ENCODE data around the gene TOE1. TPM values are rescaled to one million over a fixed set of nuclear protein-coding genes. Genes with fewer than 3 reads are reported as not detected.

TOE1 gene
- total RNA-seq, 4 donors from 2014 or later = 5.5 to 8.5 (median 8.5) TPM

DNA sequence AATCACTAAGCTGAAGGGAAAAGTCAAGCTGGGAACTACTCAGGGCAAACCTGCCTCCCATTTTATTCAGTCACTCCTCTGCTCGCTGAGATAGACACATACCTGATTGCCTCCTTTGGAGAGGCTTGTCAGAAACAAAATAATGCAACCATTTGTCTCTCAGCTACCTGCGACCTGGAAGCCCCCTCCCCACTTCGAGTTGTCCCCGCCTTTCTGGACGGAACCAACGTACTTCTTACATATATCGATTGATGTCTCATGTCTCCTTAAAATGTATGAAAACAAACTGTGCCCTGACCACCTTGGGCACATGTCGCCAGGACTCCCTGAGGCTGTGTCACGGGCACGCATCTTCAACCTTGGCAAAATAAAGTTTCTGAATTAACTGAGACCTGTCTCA lies 34.7 kb upstream of the TOE1 start:
- TF ChIP-seq, protein P1, sequence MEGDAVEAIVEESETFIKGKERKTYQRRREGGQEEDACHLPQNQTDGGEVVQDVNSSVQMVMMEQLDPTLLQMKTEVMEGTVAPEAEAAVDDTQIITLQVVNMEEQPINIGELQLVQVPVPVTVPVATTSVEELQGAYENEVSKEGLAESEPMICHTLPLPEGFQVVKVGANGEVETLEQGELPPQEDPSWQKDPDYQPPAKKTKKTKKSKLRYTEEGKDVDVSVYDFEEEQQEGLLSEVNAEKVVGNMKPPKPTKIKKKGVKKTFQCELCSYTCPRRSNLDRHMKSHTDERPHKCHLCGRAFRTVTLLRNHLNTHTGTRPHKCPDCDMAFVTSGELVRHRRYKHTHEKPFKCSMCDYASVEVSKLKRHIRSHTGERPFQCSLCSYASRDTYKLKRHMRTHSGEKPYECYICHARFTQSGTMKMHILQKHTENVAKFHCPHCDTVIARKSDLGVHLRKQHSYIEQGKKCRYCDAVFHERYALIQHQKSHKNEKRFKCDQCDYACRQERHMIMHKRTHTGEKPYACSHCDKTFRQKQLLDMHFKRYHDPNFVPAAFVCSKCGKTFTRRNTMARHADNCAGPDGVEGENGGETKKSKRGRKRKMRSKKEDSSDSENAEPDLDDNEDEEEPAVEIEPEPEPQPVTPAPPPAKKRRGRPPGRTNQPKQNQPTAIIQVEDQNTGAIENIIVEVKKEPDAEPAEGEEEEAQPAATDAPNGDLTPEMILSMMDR (IDR thresholded peaks at IDR 0.05) = no peak
- TF ChIP-seq POLR2AphosphoS5 (IDR thresholded peaks at IDR 0.05) (no peak), POLR2A (IDR thresholded peaks at IDR 0.05) (no peak), EP300 (IDR thresholded peaks at IDR 0.05) (no peak)
- peaks cover 15% of the 10 kb centered on the region for H3K4me1 ChIP-seq
- no peak overlapping the region for H3K4me3 ChIP-seq
- H3K9me3 ChIP-seq = no peaks in the 10 kb centered on the region
- WGBS = 87% methylated on average over 10 of the region's 10 CpGs
- no peak for DNase-seq (ENCODE audit: low spot score in 2 of 2)
- H3K27ac ChIP-seq = no peak overlapping the region
- H3K36me3 ChIP-seq = no peaks in the 10 kb centered on the region
- no peaks in the 10 kb centered on the region for H3K27me3 ChIP-seq

DNA sequence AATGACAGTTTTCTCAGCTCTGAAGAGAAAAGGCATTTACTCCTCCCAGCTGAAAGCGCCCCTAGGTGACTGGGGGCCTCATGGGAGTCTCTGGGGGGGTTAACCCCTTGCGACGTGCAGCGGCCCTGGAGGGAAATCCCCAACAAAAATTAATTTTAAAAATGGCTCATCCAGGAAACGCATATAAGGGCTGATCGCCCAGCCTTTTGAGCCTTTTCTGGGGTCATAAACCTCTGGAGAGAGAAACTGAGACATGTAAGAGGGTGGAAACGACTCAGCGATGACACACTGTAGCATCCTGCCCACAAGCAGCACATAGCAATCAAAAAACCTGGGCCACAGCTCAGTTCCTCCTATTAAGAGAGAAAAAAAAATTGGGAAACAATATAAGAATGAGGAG lies 33.7 kb upstream of the TOE1 start:
- Histone ChIP-seq H3K4me3 (no peak overlapping the region), H3K9me3 (no peaks in the 10 kb centered on the region), H3K36me3 (no peaks in the 10 kb centered on the region), H3K27me3 (no peaks in the 10 kb centered on the region), H3K27ac (no peak overlapping the region), H3K4me1 (peaks cover 15% of the 10 kb centered on the region)
- whole genome bisulfite sequencing = 43% methylated on average over 8 of the region's 8 CpGs
- TF ChIP-seq POLR2AphosphoS5 (IDR thresholded peaks at IDR 0.05) (no peak), EP300 (IDR thresholded peaks at IDR 0.05) (no peak), POLR2A (IDR thresholded peaks at IDR 0.05) (no peak)
- TF ChIP-seq, protein P1 (IDR thresholded peaks at IDR 0.05) = no peak
- no peak for DNase-seq (ENCODE audit: low spot score in 2 of 2)

DNA sequence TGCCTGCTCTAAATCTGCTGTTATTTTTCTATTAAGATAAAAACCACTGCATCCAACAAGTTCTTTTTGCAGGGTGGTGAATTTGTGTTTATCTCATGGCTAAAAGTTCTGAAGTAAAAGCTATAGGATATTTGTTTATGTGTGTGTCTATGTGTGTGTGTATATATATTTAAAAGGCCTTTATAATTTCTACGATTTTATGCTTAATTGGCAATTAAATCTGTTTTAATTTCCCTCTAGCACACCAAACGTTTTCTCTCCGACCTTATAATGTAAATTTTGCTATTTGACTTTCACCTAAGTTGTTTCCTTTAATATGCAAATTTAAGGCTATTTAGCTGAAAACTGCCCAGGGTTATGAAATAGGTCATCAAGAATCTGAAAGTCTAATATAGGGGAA lies 33.1 kb upstream of the TOE1 start:
- H3K9me3 ChIP-seq = no peaks in the 10 kb centered on the region
- H3K27me3 ChIP-seq = no peaks in the 10 kb centered on the region
- WGBS = 78% methylated on average over 3 of the region's 3 CpGs
- DNase-seq (ENCODE audit: low spot score in 2 of 2) = no peak
- H3K27ac ChIP-seq = no peak overlapping the region
- no peak overlapping the region for H3K4me3 ChIP-seq
- TF ChIP-seq, protein P1 (IDR thresholded peaks at IDR 0.05) = no peak
- no peak for TF ChIP-seq EP300 (IDR thresholded peaks at IDR 0.05)
- no peak for TF ChIP-seq POLR2A (IDR thresholded peaks at IDR 0.05)
- no peak for TF ChIP-seq POLR2AphosphoS5 (IDR thresholded peaks at IDR 0.05)
- no peaks in the 10 kb centered on the region for H3K36me3 ChIP-seq
- H3K4me1 ChIP-seq = peaks cover 15% of the 10 kb centered on the region

DNA sequence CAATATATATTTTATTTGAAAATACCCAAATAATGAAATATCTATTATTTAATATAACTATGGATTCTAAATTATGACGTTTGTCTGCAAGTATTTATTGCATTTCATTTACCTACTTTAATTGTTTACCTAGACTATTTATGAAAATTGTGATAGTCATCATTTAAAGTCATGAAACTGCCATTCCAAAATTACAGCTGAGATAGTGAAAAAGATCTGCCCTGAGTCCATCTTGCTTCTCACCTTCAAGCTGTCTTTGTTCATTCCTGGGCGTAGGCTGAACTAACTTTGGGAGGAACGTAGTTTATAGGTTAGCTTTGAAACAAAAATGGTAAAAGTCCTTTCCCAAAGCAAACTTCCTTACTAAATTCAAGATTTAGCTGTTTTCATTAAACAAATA lies 25.7 kb upstream of the TOE1 start:
- no peak for DNase-seq (ENCODE audit: low spot score in 2 of 2)
- 74% methylated on average over 3 of the region's 3 CpGs for WGBS
- H3K27ac ChIP-seq = no peak overlapping the region

DNA sequence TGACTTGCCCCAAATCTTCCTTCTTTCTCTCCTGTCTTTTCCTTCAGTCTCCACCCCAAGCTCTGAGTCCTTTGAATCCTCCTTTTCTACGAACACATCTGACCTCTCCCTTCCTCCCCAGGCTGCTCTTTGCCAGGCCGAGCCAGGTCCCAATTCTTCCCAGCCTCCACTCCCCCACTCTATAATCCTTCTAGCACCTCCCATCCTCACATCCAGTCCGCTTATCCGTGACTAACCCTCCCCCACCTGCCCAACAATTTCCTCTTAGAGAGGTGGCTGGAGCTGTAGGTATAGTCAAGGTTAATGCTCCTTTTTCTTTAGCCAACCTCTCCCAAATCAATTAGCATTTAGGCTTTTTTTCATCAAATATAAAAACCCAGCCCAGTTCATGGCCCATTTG lies 22.8 kb upstream of the TOE1 start:
- no peaks in the 10 kb centered on the region for H3K4me1 ChIP-seq
- TF ChIP-seq POLR2AphosphoS5 (IDR thresholded peaks at IDR 0.05) = no peak
- no peak for TF ChIP-seq POLR2A (IDR thresholded peaks at IDR 0.05)
- TF ChIP-seq EP300 (IDR thresholded peaks at IDR 0.05) = no peak
- H3K9me3 ChIP-seq = no peaks in the 10 kb centered on the region
- H3K36me3 ChIP-seq = no peaks in the 10 kb centered on the region
- no peak overlapping the region for H3K4me3 ChIP-seq
- no peaks in the 10 kb centered on the region for H3K27me3 ChIP-seq
- DNase-seq (ENCODE audit: low spot score in 2 of 2) = no peak
- H3K27ac ChIP-seq = no peak overlapping the region
- 69% methylated on average over 4 of the region's 4 CpGs for WGBS

More for the DNA sequence above, 25.7 kb upstream of the TOE1 start:
- no peak overlapping the region for H3K4me3 ChIP-seq
- H3K36me3 ChIP-seq = no peaks in the 10 kb centered on the region
- TF ChIP-seq POLR2A (IDR thresholded peaks at IDR 0.05) = no peak
- H3K9me3 ChIP-seq = no peaks in the 10 kb centered on the region
- H3K27me3 ChIP-seq = no peaks in the 10 kb centered on the region
- no peaks in the 10 kb centered on the region for H3K4me1 ChIP-seq

DNA sequence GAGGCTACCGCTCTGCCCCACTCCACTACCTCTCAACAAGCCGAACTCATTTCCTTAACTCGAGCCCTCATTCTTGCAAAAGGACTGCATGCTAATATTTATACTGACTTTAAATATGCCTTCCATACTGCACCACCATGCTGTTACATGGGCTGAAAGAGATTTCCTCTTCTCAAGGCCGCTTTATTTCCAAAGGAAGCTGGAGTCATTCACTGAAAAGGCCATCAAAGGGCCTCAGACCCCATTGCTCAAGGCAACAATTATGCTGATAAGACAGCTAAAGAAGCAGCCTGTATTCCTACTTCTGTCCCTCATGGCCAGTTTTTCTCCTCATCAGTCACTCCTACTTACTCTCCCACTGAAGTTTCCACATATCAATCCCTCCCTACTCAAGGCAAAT lies 20.2 kb upstream of the TOE1 start:
- Histone ChIP-seq H3K4me3 (no peak overlapping the region), H3K9me3 (no peaks in the 10 kb centered on the region), H3K4me1 (no peaks in the 10 kb centered on the region), H3K36me3 (no peaks in the 10 kb centered on the region), H3K27me3 (no peaks in the 10 kb centered on the region), H3K27ac (no peak overlapping the region)
- DNase-seq (ENCODE audit: low spot score in 2 of 2) = no peak
- 96% methylated on average over 4 of the region's 4 CpGs for WGBS
- TF ChIP-seq POLR2A (IDR thresholded peaks at IDR 0.05) = no peak
- no peak for TF ChIP-seq EP300 (IDR thresholded peaks at IDR 0.05)
- TF ChIP-seq, protein P1 (IDR thresholded peaks at IDR 0.05) = no peak
- no peak for TF ChIP-seq POLR2AphosphoS5 (IDR thresholded peaks at IDR 0.05)
